NCI-H2196 (cell line): Measurements from ENCODE around the gene TCN1.

Experiments
- DNase-seq: peaks from one replicate; lab custom pipeline; 2025; ENCODE audit not compliant: unreplicated experiment; lab: John Stamatoyannopoulos, UW

The TCN1 gene

GRCh38 chr11:59810189-59810910 lies 55.9 kb downstream of the TCN1 start, which contains the start of gene MRPL16:
MRPL16 (minus strand) TSS chr11:59810778; CDS start chr11:59810658, 120 bp downstream.
- DNase-seq, result peak; percentile 91

- DNase-seq, result no peak
Measured at GRCh38 chr11:59807047-59807610, 59.2 kb downstream of the TCN1 start.

GRCh38 chr11:59804061-59804460 lies 62.2 kb downstream of the TCN1 start:
- DNase-seq, result no peak
